Fibroblast of lung (primary cell): ENCODE results near the gene EIF2S1. TPM values are rescaled to one million over a fixed set of nuclear protein-coding genes. Genes with fewer than 3 reads are reported as not detected.
A peak's percentile ranks its signal among the peaks of the same experiment; 100 is the strongest.

Experiments used
- DNase-seq, 2 donors: peaks; one replicate each; pipeline versions ENCODE4 v3.0.0 to v3.0.0-alpha.2; 2010; ENCODE audit warnings: low read depth in 2 of 2
- H2AFZ ChIP-seq: 2 replicates; pipeline ENCODE4 v1.5.1; 2012; ENCODE audit warnings: low read length, control low read depth, inconsistent platforms
- H3K27ac ChIP-seq: 2 replicates; pipeline ENCODE4 v1.5.1; 2011; ENCODE audit warnings: low read length, control low read depth; ENCODE audit not compliant: insufficient read depth
- H3K27me3 ChIP-seq: 2 replicates; pipeline ENCODE4 v1.5.1; 2011; ENCODE audit warnings: mild to moderate bottlenecking, low read length; ENCODE audit not compliant: control insufficient read depth, insufficient read depth
- H3K36me3 ChIP-seq: 2 replicates; pipeline ENCODE4 v1.5.1; 2011; ENCODE audit warnings: low read length; ENCODE audit not compliant: control insufficient read depth, insufficient read depth
- H3K4me1 ChIP-seq: 2 replicates; pipeline ENCODE4 v1.5.1; 2011; ENCODE audit warnings: low read length; ENCODE audit not compliant: control insufficient read depth, insufficient read depth; ENCODE audit errors: extremely low read depth
- H3K4me2 ChIP-seq: 2 replicates; pipeline ENCODE4 v1.5.1; 2011; ENCODE audit warnings: low read length, control low read depth; ENCODE audit not compliant: insufficient read depth; ENCODE audit errors: extremely low read depth
- H3K4me3 ChIP-seq, 4 experiments: fragments of 200-600 bp in 1 of 4; sonication (generic) in 1 of 4; replicated peaks in 1 of 4; 2 replicates each; pipeline ENCODE4 v1.5.1; 2011 to 2016; ENCODE audit warnings: low read length in 4 of 4, low read depth in 3 of 4, mild to moderate bottlenecking in 3 of 4, control low read depth in 2 of 4, inconsistent platforms in 1 of 4, mixed read lengths in 1 of 4; ENCODE audit not compliant: insufficient read depth in 1 of 4; ENCODE audit errors: control extremely low read depth in 1 of 4
- H3K79me2 ChIP-seq: 2 replicates; pipeline ENCODE4 v1.5.1; 2012; ENCODE audit warnings: mild to moderate bottlenecking, low read length, inconsistent platforms; ENCODE audit not compliant: control insufficient read depth, insufficient read depth
- H3K9ac ChIP-seq: 2 replicates; pipeline ENCODE4 v1.5.1; 2011; ENCODE audit warnings: mild to moderate bottlenecking, low read length, control low read depth; ENCODE audit not compliant: insufficient read depth
- H3K9me3 ChIP-seq: 2 replicates; pipeline ENCODE4 v1.5.1; 2012; ENCODE audit warnings: low read depth, low read length; ENCODE audit not compliant: control insufficient read depth, insufficient read depth
- H4K20me1 ChIP-seq: 2 replicates; pipeline ENCODE4 v1.5.1; 2011; ENCODE audit warnings: low read length; ENCODE audit not compliant: control insufficient read depth, insufficient read depth; ENCODE audit errors: extremely low read depth
- CTCF ChIP-seq, 2 donors: IDR thresholded peaks in 1 of 2; conservative IDR thresholded peaks in 1 of 2; 1 replicate in 1 of 2; 2 replicates in 1 of 2; pipeline ENCODE4 v1.5.1; 2011 to 2012; ENCODE audit warnings: low read length in 2 of 2, control low read depth in 1 of 2, inconsistent platforms in 1 of 2, low read depth in 1 of 2, mild to moderate bottlenecking in 1 of 2
- EZH2 ChIP-seq: IDR thresholded peaks from 2 replicates; pipeline ENCODE4 v1.5.1; 2012; ENCODE audit warnings: low read length, control low read depth, mild to moderate bottlenecking; ENCODE audit errors: missing control alignments
- polyA plus RNA-seq, 2 donors: library from polyadenylated mRNA; depleted of rRNA in 1 of 2; stranded (reverse) in 1 of 2; unstranded in 1 of 2; fragments of >200 nt; gene quantifications; 2 replicates each; pipeline ENCODE4 v1.2.1, GENCODE V29; 2011 to 2012; ENCODE audit warnings: missing spikeins in 1 of 2
- total RNA-seq: library from RNA; depleted of rRNA; stranded (reverse); fragments of >200 nt; gene quantifications from 2 replicates; pipeline ENCODE4 v1.2.1, GENCODE V29; 2014

The EIF2S1 gene
- total and polyA plus RNA-seq, 2 donors (not counting 1 experiment from before 2014, with no cell fraction given) = 180 to 182 TPM

- Histone ChIP-seq H3K4me1 (no peaks in the 10 kb centered on the region), H3K9me3 (no peaks in the 10 kb centered on the region), H3K27ac (no peak overlapping the region), H3K4me3 (no peak overlapping the region), H3K27me3 (no peaks in the 10 kb centered on the region), H3K79me2 (no peaks in the 10 kb centered on the region), H3K36me3 (no peaks in the 10 kb centered on the region), H3K9ac (no peak overlapping the region), H3K4me2 (no peak overlapping the region), H2AFZ (no peak overlapping the region), H4K20me1 (no peaks in the 10 kb centered on the region)
- DNase-seq = no peak
- peak in 1 of 2 donors; percentile 24 for TF ChIP-seq CTCF (conservative IDR thresholded peaks at IDR 0.05 in 1 of 2, IDR thresholded peaks at IDR 0.05 in 1 of 2; ENCODE audit: low read depth in 1 of 2, low read length in 2 of 2)
- no peak for TF ChIP-seq EZH2
These were observed 60.1 kb downstream of the EIF2S1 start for GRCh38 chr14:67420102-67420739.

- H3K4me1 ChIP-seq = no peaks in the 10 kb centered on the region
- no peak overlapping the region for H2AFZ ChIP-seq
- no peaks in the 10 kb centered on the region for H4K20me1 ChIP-seq
- no peaks in the 10 kb centered on the region for H3K27me3 ChIP-seq
- no peaks in the 10 kb centered on the region for H3K9me3 ChIP-seq
- no peak overlapping the region for H3K9ac ChIP-seq
- no peaks in the 10 kb centered on the region for H3K36me3 ChIP-seq
- no peak overlapping the region for H3K27ac ChIP-seq
- H3K4me3 ChIP-seq = no peak overlapping the region
- H3K79me2 ChIP-seq = no peaks in the 10 kb centered on the region
- TF ChIP-seq EZH2 (no peak), CTCF (conservative IDR thresholded peaks at IDR 0.05 in 1 of 2, IDR thresholded peaks at IDR 0.05 in 1 of 2; ENCODE audit: low read depth in 1 of 2, low read length in 2 of 2) (no peak)
- no peak overlapping the region for H3K4me2 ChIP-seq
- no peak for DNase-seq
These were observed 61.5 kb downstream of the EIF2S1 start for GRCh38 chr14:67421356-67422224.

GRCh38 chr14:67423424-67423823 is 63.3 kb downstream of the EIF2S1 start:
- no peaks in the 10 kb centered on the region for H3K79me2 ChIP-seq
- H3K27me3 ChIP-seq = no peaks in the 10 kb centered on the region
- TF ChIP-seq CTCF (conservative IDR thresholded peaks at IDR 0.05 in 1 of 2, IDR thresholded peaks at IDR 0.05 in 1 of 2; ENCODE audit: low read depth in 1 of 2, low read length in 2 of 2) = no peak
- TF ChIP-seq EZH2 = no peak
- no peak for DNase-seq
- H3K4me3 ChIP-seq = no peak overlapping the region
- no peak overlapping the region for H3K4me2 ChIP-seq
- no peak overlapping the region for H2AFZ ChIP-seq
- H3K4me1 ChIP-seq = peaks cover 2% of the 10 kb centered on the region
- no peaks in the 10 kb centered on the region for H3K9me3 ChIP-seq
- H3K27ac ChIP-seq = no peak overlapping the region
- no peaks in the 10 kb centered on the region for H3K36me3 ChIP-seq
- no peak overlapping the region for H3K9ac ChIP-seq
- H4K20me1 ChIP-seq = no peaks in the 10 kb centered on the region
